ENCODE results near the gene WWOX. TPM values are rescaled to one million over a fixed set of nuclear protein-coding genes. Genes with fewer than 3 reads are reported as not detected.

The WWOX gene
- total and polyA plus RNA-seq, 2 of the 13 experiments (the other 11 are each of a cell fraction or from before 2014, with no cell fraction given) = 9.1 to 37.4 TPM

GRCh38 chr16:78297066-78297666 is 197.7 kb downstream of the WWOX start (continued):
- TF ChIP-seq ZKSCAN1 (IDR thresholded peaks at IDR 0.05; ENCODE audit: low read length) (peak; percentile 71; the same call in 1 of the 2 replicates), KAT8 (CRISPR knock-in tag; IDR thresholded peaks at IDR 0.05) (peak; percentile 93), ZNF747 (CRISPR knock-in tag; IDR thresholded peaks at IDR 0.05; ENCODE audit: borderline replicate concordance) (peak; percentile 88; the same call in 1 of the 2 replicates), MTF2 (CRISPR knock-in tag; IDR thresholded peaks at IDR 0.05; ENCODE audit: borderline replicate concordance) (no peak), ARNT (IDR thresholded peaks at IDR 0.05) (peak; percentile 98), NR2F2 (IDR thresholded peaks at IDR 0.05; ENCODE audit: borderline replicate concordance, low read depth) (peak; percentile 95), ZNF331 (CRISPR knock-in tag; IDR thresholded peaks at IDR 0.05) (peak; percentile 99), ZBTB7B (CRISPR knock-in tag; IDR thresholded peaks at IDR 0.05) (peak; percentile 90), IRF2 (CRISPR knock-in tag; IDR thresholded peaks at IDR 0.05) (peak; percentile 99), ATF7 (IDR thresholded peaks at IDR 0.05) (no peak), ATF7 (CRISPR knock-in tag; IDR thresholded peaks at IDR 0.05) (peak; percentile 87; the same call in 1 of the 2 replicates), SP2 (CRISPR knock-in tag; IDR thresholded peaks at IDR 0.05) (no peak), ZBED4 (CRISPR knock-in tag; IDR thresholded peaks at IDR 0.05; ENCODE audit: borderline replicate concordance) (peak; percentile 90; the same call in 1 of the 2 replicates), BHLHE40 (IDR thresholded peaks at IDR 0.05; ENCODE audit: low read length) (peak; percentile 97), ZNF605 (CRISPR knock-in tag; IDR thresholded peaks at IDR 0.05) (peak; percentile 86), ZNF740 (CRISPR knock-in tag; IDR thresholded peaks at IDR 0.05) (peak; percentile 70; the same call in 1 of the 2 replicates), ZNF784 (CRISPR knock-in tag; IDR thresholded peaks at IDR 0.05; ENCODE audit: borderline replicate concordance) (peak; percentile 95), ZBTB10 (CRISPR knock-in tag; IDR thresholded peaks at IDR 0.05; ENCODE audit: borderline replicate concordance) (peak; percentile 98), ZNF672 (CRISPR knock-in tag; IDR thresholded peaks at IDR 0.05) (no peak), NAIF1 (CRISPR knock-in tag; IDR thresholded peaks at IDR 0.05; ENCODE audit: borderline replicate concordance) (peak; percentile 73; the same call in 1 of the 2 replicates)
